Transverse colon (tissue), 4 donors: Measurements from ENCODE around the gene VPS8. TPM values are rescaled to one million over a fixed set of nuclear protein-coding genes. Genes with fewer than 3 reads are reported as not detected.

ENCODE experiments used
- DNase-seq: peaks from one replicate; pipeline ENCODE4 v3.0.0-alpha.2; 2019
- H3K27ac ChIP-seq, 4 donors: fragments of 200-600 bp; sonication (generic); 2 replicates each; pipeline ENCODE4 v1.5.1; 2016 to 2018; ENCODE audit warnings: inconsistent platforms in 4 of 4
- H3K27me3 ChIP-seq: fragments of 200-600 bp; sonication (generic); 2 replicates; pipeline ENCODE4 v1.5.1; 2017; ENCODE audit warnings: inconsistent platforms
- H3K36me3 ChIP-seq, 4 donors: fragments of 200-600 bp; sonication (generic); 2 replicates each; pipeline ENCODE4 v1.5.1; 2017 to 2019; ENCODE audit warnings: inconsistent platforms in 4 of 4
- H3K4me1 ChIP-seq, 4 donors: fragments of 200-600 bp; sonication (generic); 2 replicates each; pipeline ENCODE4 v1.5.1; 2017 to 2020; ENCODE audit warnings: inconsistent platforms in 4 of 4
- H3K4me3 ChIP-seq, 4 donors: fragments of 200-600 bp; sonication (generic); 1 replicate in 1 of 4; 2 replicates in 3 of 4; pipeline versions ENCODE4 v1.5.1 to v1.6.1; 2017 to 2019; ENCODE audit warnings: inconsistent platforms in 4 of 4
- H3K9me3 ChIP-seq, 2 donors: fragments of 200-600 bp; sonication (generic); 2 replicates each; pipeline ENCODE4 v1.5.1; 2017 to 2019; ENCODE audit warnings: inconsistent platforms in 2 of 2
- EP300 ChIP-seq: sonication (generic); formaldehyde crosslinking; IDR thresholded peaks from one replicate; pipeline ENCODE4 v1.6.1; 2017; ENCODE audit warnings: antibody characterized with exemption, low read depth
- POLR2A ChIP-seq: fragments of 450-650 bp; IDR thresholded peaks from one replicate; pipeline ENCODE4 v1.6.1; 2016; ENCODE audit warnings: antibody characterized with exemption, mild to moderate bottlenecking, moderate library complexity
- POLR2AphosphoS5 ChIP-seq, 3 donors: sonication (generic); formaldehyde crosslinking; IDR thresholded peaks; one replicate each; pipeline ENCODE4 v1.6.1; 2016; ENCODE audit warnings: antibody characterized with exemption in 3 of 3
- WGBS, 2 donors: methylation state at CpG; one replicate each; pipeline ENCODE4 v1.1.5; 2018; ENCODE audit warnings: low coverage in 1 of 2; 5-methylcytosine and 5-hydroxymethylcytosine counted together
- in situ Hi-C, 4 donors: fragments of 200-750 bp; cut with MboI; loops; one replicate each; pipeline versions ENCODE4 v1.15.0 to v1.15.1; 2017; ENCODE audit warnings: low sequenced_read_pairs in 3 of 4, low pct_ligation_motif_present in 1 of 4, low pct_unique_long_range_greater_than_20kb in 1 of 4
- intact Hi-C: fragments of 100-400 bp; cut with DNase I; formaldehyde crosslinking; loops from one replicate; pipeline ENCODE4 v1.15.1; 2023; ENCODE audit warnings: low total_unique reads
- total RNA-seq, 4 donors: library from RNA; depleted of rRNA; stranded (reverse); fragments of >200 nt; gene quantifications; one replicate each; pipeline ENCODE4 v1.1.0, GENCODE V29; 2016
- TF ChIP-seq, protein P1 (sequence below), 5 experiments: fragments of 200-600 bp in 3 of 5; fragments of 450-650 bp in 2 of 5; sonication (generic) in 3 of 5; IDR thresholded peaks; 1 replicate in 2 of 5; 2 replicates in 3 of 5; pipeline ENCODE4 v1.5.1; 2016 to 2017; ENCODE audit warnings: antibody characterized with exemption in 5 of 5, inconsistent platforms in 3 of 5, mild to moderate bottlenecking in 2 of 5, moderate library complexity in 1 of 5

The VPS8 gene
- total RNA-seq, 4 donors from 2014 or later: 35.8 to 115 (median 70.3) TPM

- Histone ChIP-seq H3K36me3 (peaks cover 0 to 8% (median 0%) of the 10 kb centered on the region in 4 donors), H3K27ac (no peak overlapping the region), H3K4me1 (no peaks in the 10 kb centered on the region), H3K4me3 (no peak overlapping the region), H3K9me3 (no peaks in the 10 kb centered on the region), H3K27me3 (no peaks in the 10 kb centered on the region)
- 75 to 86% methylated on average over 1 of the region's 1 CpG for WGBS, 2 donors
- intact Hi-C loops: no loop called here
- in situ Hi-C loops: no loop called here
- no peak for DNase-seq
- TF ChIP-seq POLR2AphosphoS5 (IDR thresholded peaks at IDR 0.05) (no peak), POLR2A (no peak), EP300 (no peak)
- TF ChIP-seq, protein P1, sequence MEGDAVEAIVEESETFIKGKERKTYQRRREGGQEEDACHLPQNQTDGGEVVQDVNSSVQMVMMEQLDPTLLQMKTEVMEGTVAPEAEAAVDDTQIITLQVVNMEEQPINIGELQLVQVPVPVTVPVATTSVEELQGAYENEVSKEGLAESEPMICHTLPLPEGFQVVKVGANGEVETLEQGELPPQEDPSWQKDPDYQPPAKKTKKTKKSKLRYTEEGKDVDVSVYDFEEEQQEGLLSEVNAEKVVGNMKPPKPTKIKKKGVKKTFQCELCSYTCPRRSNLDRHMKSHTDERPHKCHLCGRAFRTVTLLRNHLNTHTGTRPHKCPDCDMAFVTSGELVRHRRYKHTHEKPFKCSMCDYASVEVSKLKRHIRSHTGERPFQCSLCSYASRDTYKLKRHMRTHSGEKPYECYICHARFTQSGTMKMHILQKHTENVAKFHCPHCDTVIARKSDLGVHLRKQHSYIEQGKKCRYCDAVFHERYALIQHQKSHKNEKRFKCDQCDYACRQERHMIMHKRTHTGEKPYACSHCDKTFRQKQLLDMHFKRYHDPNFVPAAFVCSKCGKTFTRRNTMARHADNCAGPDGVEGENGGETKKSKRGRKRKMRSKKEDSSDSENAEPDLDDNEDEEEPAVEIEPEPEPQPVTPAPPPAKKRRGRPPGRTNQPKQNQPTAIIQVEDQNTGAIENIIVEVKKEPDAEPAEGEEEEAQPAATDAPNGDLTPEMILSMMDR (IDR thresholded peaks at IDR 0.05): no peak
Measured at GRCh38 chr3:185021256-185021655, 209.3 kb downstream of the VPS8 start.

DNA sequence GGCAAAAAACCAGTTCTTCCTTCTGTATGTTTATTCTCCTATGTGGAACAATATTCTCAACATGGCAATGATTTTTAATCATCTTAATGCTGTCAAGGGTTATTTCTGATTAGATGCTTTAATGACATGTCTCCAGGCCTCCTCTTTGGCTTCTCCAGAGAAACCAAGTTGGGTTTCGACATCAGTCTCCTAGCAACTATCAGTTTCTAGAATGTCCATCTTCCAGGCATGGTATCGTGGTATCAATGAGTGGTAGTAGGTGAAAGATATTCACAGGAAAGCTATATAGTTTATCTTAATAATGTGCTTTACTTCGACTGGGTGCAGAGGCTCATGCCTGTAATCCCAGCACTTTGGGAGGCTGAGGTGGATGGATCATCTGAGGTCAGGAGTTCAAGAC is 212.4 kb downstream of the VPS8 start:
- 96 to 100% methylated on average over 1 to 3 of the region's 3 CpGs for WGBS, 2 donors
- H3K27ac ChIP-seq: no peak overlapping the region
- no peaks in the 10 kb centered on the region for H3K36me3 ChIP-seq
- H3K27me3 ChIP-seq: no peaks in the 10 kb centered on the region
- DNase-seq: no peak
- H3K4me1 ChIP-seq: no peaks in the 10 kb centered on the region
- H3K9me3 ChIP-seq: no peaks in the 10 kb centered on the region
- H3K4me3 ChIP-seq: no peak overlapping the region
- in situ Hi-C loops (no loop called here), intact Hi-C loops (no loop called here)
- TF ChIP-seq, protein P1 (IDR thresholded peaks at IDR 0.05): no peak
- TF ChIP-seq EP300 (no peak), POLR2A (no peak), POLR2AphosphoS5 (IDR thresholded peaks at IDR 0.05) (no peak)

- no peaks in the 10 kb centered on the region for H3K27me3 ChIP-seq
- H3K4me1 ChIP-seq: no peaks in the 10 kb centered on the region
- no peak overlapping the region for H3K27ac ChIP-seq
- no peaks in the 10 kb centered on the region for H3K36me3 ChIP-seq
- H3K4me3 ChIP-seq: no peak overlapping the region
- TF ChIP-seq EP300 (no peak), POLR2AphosphoS5 (IDR thresholded peaks at IDR 0.05) (no peak), POLR2A (no peak)
- TF ChIP-seq, protein P1 (IDR thresholded peaks at IDR 0.05): no peak
- intact Hi-C loops (no loop called here), in situ Hi-C loops (no loop called here)
- H3K9me3 ChIP-seq: no peaks in the 10 kb centered on the region
- no peak for DNase-seq
- 75 to 89% methylated on average over 1 to 2 of the region's 2 CpGs for WGBS, 2 donors
Measured at GRCh38 chr3:185024966-185025365, 213.0 kb downstream of the VPS8 start.

DNA sequence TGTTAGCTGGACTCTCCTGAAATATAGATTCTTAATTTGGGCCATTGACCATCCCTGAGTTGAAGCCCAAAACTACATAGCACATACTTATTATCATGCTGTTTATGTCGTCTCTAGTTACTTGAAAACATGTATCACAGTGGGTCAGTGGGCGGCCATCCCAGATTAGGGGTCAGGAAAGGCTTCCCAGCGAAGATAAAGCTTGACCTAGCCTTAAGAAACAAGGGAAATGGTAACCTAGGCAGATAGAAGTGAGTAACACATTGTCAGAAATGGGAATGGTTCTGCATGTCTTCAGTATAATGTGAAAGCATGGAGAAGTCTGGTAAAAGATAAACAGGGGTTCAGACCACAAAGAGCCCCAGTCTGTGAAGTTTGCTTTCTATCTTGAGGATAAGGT is 216.2 kb downstream of the VPS8 start:
- Histone ChIP-seq H3K27ac (no peak overlapping the region), H3K27me3 (no peaks in the 10 kb centered on the region), H3K4me1 (no peaks in the 10 kb centered on the region), H3K4me3 (no peak overlapping the region), H3K9me3 (no peaks in the 10 kb centered on the region), H3K36me3 (no peaks in the 10 kb centered on the region)
- intact Hi-C loops (no loop called here), in situ Hi-C loops (no loop called here)
- TF ChIP-seq POLR2A: no peak
- TF ChIP-seq POLR2AphosphoS5 (IDR thresholded peaks at IDR 0.05): no peak
- TF ChIP-seq, protein P1 (IDR thresholded peaks at IDR 0.05): no peak
- no peak for TF ChIP-seq EP300
- no peak for DNase-seq
- WGBS, 2 donors: 93% methylated on average over 3 of the region's 3 CpGs; no CpG with 5 or more reads in 1 of the 2 donors
